CD14-positive monocyte (primary cell): Measurements from ENCODE around the gene KCNJ6. TPM values are rescaled to one million over a fixed set of nuclear protein-coding genes. Genes with fewer than 3 reads are reported as not detected.

Experiments
- DNase-seq, 3 donors: peaks; one replicate each; pipeline ENCODE4 v3.0.0-alpha.2; 2011 to 2022
- H2AFZ ChIP-seq: 2 replicates; pipeline ENCODE4 v1.6.0; 2012; ENCODE audit warnings: mild to moderate bottlenecking, low read depth, low read length, inconsistent platforms; ENCODE audit not compliant: insufficient read depth, poor library complexity, severe bottlenecking
- H3K27ac ChIP-seq, 2 donors: 1 replicate in 1 of 2; 2 replicates in 1 of 2; pipeline ENCODE4 v1.5.1; 2012 to 2013; ENCODE audit warnings: low read length in 2 of 2, control low read depth in 1 of 2, inconsistent platforms in 1 of 2, low read depth in 1 of 2, mild to moderate bottlenecking in 1 of 2
- H3K27me3 ChIP-seq, 2 donors: one replicate each; pipeline versions ENCODE4 v1.6.0 to v1.6.1; 2011 to 2013; ENCODE audit warnings: low read length in 2 of 2; ENCODE audit not compliant: control insufficient read depth in 2 of 2, insufficient read depth in 2 of 2
- H3K36me3 ChIP-seq, 2 donors: replicated peaks in 1 of 2; 1 replicate in 1 of 2; 2 replicates in 1 of 2; pipeline versions ENCODE4 v1.5.1 to v1.6.1; 2012 to 2013; ENCODE audit warnings: low read length in 2 of 2, control low read depth in 1 of 2, inconsistent platforms in 1 of 2, mild to moderate bottlenecking in 1 of 2; ENCODE audit not compliant: insufficient read depth in 2 of 2, control insufficient read depth in 1 of 2
- H3K4me1 ChIP-seq, 2 donors: 1 replicate in 1 of 2; 2 replicates in 1 of 2; pipeline versions ENCODE4 v1.5.1 to v1.6.1; 2012 to 2013; ENCODE audit warnings: low read length in 2 of 2, control low read depth in 1 of 2, inconsistent platforms in 1 of 2, mild to moderate bottlenecking in 1 of 2, moderate library complexity in 1 of 2; ENCODE audit not compliant: insufficient read depth in 2 of 2, control insufficient read depth in 1 of 2
- H3K4me2 ChIP-seq: replicated peaks from 2 replicates; pipeline ENCODE3; 2012; ENCODE audit warnings: low read length, moderate library complexity, mild to moderate bottlenecking; ENCODE audit not compliant: poor library complexity, severe bottlenecking; ENCODE audit errors: extremely low read depth
- H3K4me3 ChIP-seq, 3 experiments: fragments of 200-600 bp in 1 of 3; sonication (generic) in 1 of 3; replicated peaks in 1 of 3; 1 replicate in 2 of 3; 2 replicates in 1 of 3; pipeline ENCODE4 v1.5.1; 2011 to 2013; ENCODE audit warnings: low read length in 3 of 3, mild to moderate bottlenecking in 3 of 3, control low read depth in 2 of 3, low read depth in 2 of 3, inconsistent platforms in 1 of 3, moderate library complexity in 1 of 3
- H3K79me2 ChIP-seq: 2 replicates; pipeline ENCODE4 v1.6.0; 2012; ENCODE audit warnings: mild to moderate bottlenecking, control low read depth, inconsistent platforms, low read length, moderate library complexity; ENCODE audit not compliant: insufficient read depth
- H3K9ac ChIP-seq: 2 replicates; pipeline ENCODE4 v1.6.0; 2017; ENCODE audit warnings: low read length, mild to moderate bottlenecking; ENCODE audit not compliant: insufficient read depth, poor library complexity, severe bottlenecking
- H3K9me3 ChIP-seq, 2 donors: replicated peaks in 1 of 2; 1 replicate in 1 of 2; 2 replicates in 1 of 2; pipeline versions ENCODE4 v1.5.1 to v1.6.1; 2012 to 2013; ENCODE audit warnings: low read length in 2 of 2, control low read depth in 1 of 2; ENCODE audit not compliant: control insufficient read depth in 1 of 2, insufficient read depth in 1 of 2
- H4K20me1 ChIP-seq: 2 replicates; pipeline ENCODE4 v1.6.0; 2012; ENCODE audit warnings: mild to moderate bottlenecking, low read length, control low read depth, moderate library complexity; ENCODE audit not compliant: insufficient read depth
- H3K27ac Mint-ChIP-seq, 7 donors: one replicate each; pipeline ENCODE4 v1.8.0; 2020; ENCODE audit warnings: mild to moderate bottlenecking in 7 of 7, mixed read lengths in 7 of 7, moderate library complexity in 6 of 7, inconsistent platforms in 2 of 7
- H3K27me3 Mint-ChIP-seq, 3 donors: one replicate each; pipeline ENCODE4 v1.8.0; 2021 to 2022; ENCODE audit warnings: low read depth in 3 of 3, mild to moderate bottlenecking in 3 of 3, mixed read lengths in 3 of 3, moderate library complexity in 3 of 3, inconsistent platforms in 1 of 3
- H3K36me3 Mint-ChIP-seq, 2 donors: one replicate each; pipeline ENCODE4 v1.8.0; 2020; ENCODE audit warnings: mixed read lengths in 2 of 2, inconsistent platforms in 1 of 2, mild to moderate bottlenecking in 1 of 2
- H3K4me1 Mint-ChIP-seq: one replicate; pipeline ENCODE4 v1.8.0; 2020; ENCODE audit warnings: mild to moderate bottlenecking, mixed read lengths
- H3K4me3 Mint-ChIP-seq, 2 donors: one replicate each; pipeline ENCODE4 v1.8.0; 2020; ENCODE audit warnings: mild to moderate bottlenecking in 2 of 2, mixed read lengths in 2 of 2, moderate library complexity in 1 of 2
- H3K9me3 Mint-ChIP-seq, 7 donors: one replicate each; pipeline ENCODE4 v1.8.0; 2020 to 2022; ENCODE audit warnings: mixed read lengths in 7 of 7, mild to moderate bottlenecking in 6 of 7, moderate library complexity in 6 of 7, inconsistent platforms in 2 of 7
- CTCF ChIP-seq: fragments of 200-600 bp; IDR thresholded peaks from one replicate; pipeline ENCODE4 v1.8.0; 2022; ENCODE audit warnings: antibody characterized with exemption, mild to moderate bottlenecking
- WGBS: methylation state at CpG from one replicate; pipeline ENCODE4 v1.1.5; 2013; ENCODE audit warnings: missing lambda C conversion rate; ENCODE audit not compliant: insufficient coverage; 5-methylcytosine and 5-hydroxymethylcytosine counted together
- intact Hi-C, 2 donors: fragments of 100-400 bp; cut with micrococcal nuclease; formaldehyde crosslinking; loops; one replicate each; pipeline versions ENCODE4 v1.15.0 to v1.15.1; 2023
- polyA plus RNA-seq, 3 donors: library from polyadenylated mRNA; depleted of rRNA in 1 of 3; unstranded in 2 of 3; stranded (reverse) in 1 of 3; fragments of 300-500 nt in 2 of 3; fragments of >200 nt in 1 of 3; fragmentation: Illumina TruSeq in 2 of 3; gene quantifications; 1 replicate in 2 of 3; 2 replicates in 1 of 3; pipeline ENCODE4 v1.2.3, GENCODE V29; 2012 to 2021

KCNJ6 gene
- polyA plus RNA-seq, 3 donors, result not detected

- Histone ChIP-seq H3K9me3 (no peaks in the 10 kb centered on the region), H3K4me1 (no peaks in the 10 kb centered on the region), H3K9ac (no peak overlapping the region), H2AFZ (no peak overlapping the region), H4K20me1 (no peaks in the 10 kb centered on the region), H3K4me3 (no peak overlapping the region), H3K36me3 (no peaks in the 10 kb centered on the region), H3K79me2 (no peaks in the 10 kb centered on the region), H3K27me3 (no peaks in the 10 kb centered on the region), H3K27ac (no peak overlapping the region), H3K4me2 (no peak overlapping the region)
- Mint-ChIP-seq H3K36me3 (no peaks in the 10 kb centered on the region), H3K27ac (no peak overlapping the region), H3K4me3 (no peak overlapping the region), H3K27me3 (peaks cover 3 to 4% (median 4%) of the 10 kb centered on the region in 3 donors), H3K4me1 (no peaks in the 10 kb centered on the region), H3K9me3 (peaks cover 0 to 9% (median 7%) of the 10 kb centered on the region in 7 donors)
- TF ChIP-seq CTCF, result no peak
- intact Hi-C loops, result no loop called here
- no peak for DNase-seq
- no CpG with 5 or more reads among the region's 4 CpGs for WGBS
Measured at GRCh38 chr21:37939251-37939650, 23.0 kb upstream of the KCNJ6 start.

GRCh38 chr21:37937668-37938067 is 21.4 kb upstream of the KCNJ6 start:
- Histone ChIP-seq H3K79me2 (no peaks in the 10 kb centered on the region), H3K27ac (no peak overlapping the region), H3K4me1 (no peaks in the 10 kb centered on the region), H3K36me3 (no peaks in the 10 kb centered on the region), H3K9ac (no peak overlapping the region), H2AFZ (no peak overlapping the region), H3K4me2 (no peak overlapping the region), H3K9me3 (peaks cover 0 to 6% of the 10 kb centered on the region in 2 donors), H3K4me3 (no peak overlapping the region), H3K27me3 (no peaks in the 10 kb centered on the region), H4K20me1 (no peaks in the 10 kb centered on the region)
- H3K9me3 Mint-ChIP-seq, result peaks cover 0 to 20% (median 13%) of the 10 kb centered on the region in 7 donors
- 85% methylated on average over 4 of the region's 9 CpGs for WGBS
- H3K4me1 Mint-ChIP-seq, result no peaks in the 10 kb centered on the region
- no peak overlapping the region for H3K4me3 Mint-ChIP-seq
- TF ChIP-seq CTCF, result no peak
- no peak for DNase-seq
- H3K36me3 Mint-ChIP-seq, result no peaks in the 10 kb centered on the region
- peaks cover 3 to 6% (median 3%) of the 10 kb centered on the region in 3 donors for H3K27me3 Mint-ChIP-seq
- intact Hi-C loops, result no loop called here
- H3K27ac Mint-ChIP-seq, result no peak overlapping the region
